ENCODE data around the gene AXIN1.
"Not testable (repeated sequence)": the region's sequence is repeated elsewhere in the genome, so short reads cannot be mapped to it uniquely, and the experiment has no call there.

AXIN1 gene

GRCh38 chr16:392450-393030 is 40.0 kb upstream of the AXIN1 start:
- Histone ChIP-seq H3K9ac (ENCODE audit: low read length) (no peak overlapping the region), H3K4me1 (ENCODE audit: control insufficient read depth, insufficient read depth, low read length) (peaks cover 8% of the 10 kb centered on the region), H3K36me3 (ENCODE audit: control insufficient read depth, insufficient read depth, low read length) (no peaks in the 10 kb centered on the region), H3K27me3 (ENCODE audit: control insufficient read depth, insufficient read depth, low read length) (no peaks in the 10 kb centered on the region), H3K9me3 (ENCODE audit: control insufficient read depth, low read length) (no peaks in the 10 kb centered on the region), H3K4me3 (ENCODE audit: low read length) (no peak overlapping the region)

DNA sequence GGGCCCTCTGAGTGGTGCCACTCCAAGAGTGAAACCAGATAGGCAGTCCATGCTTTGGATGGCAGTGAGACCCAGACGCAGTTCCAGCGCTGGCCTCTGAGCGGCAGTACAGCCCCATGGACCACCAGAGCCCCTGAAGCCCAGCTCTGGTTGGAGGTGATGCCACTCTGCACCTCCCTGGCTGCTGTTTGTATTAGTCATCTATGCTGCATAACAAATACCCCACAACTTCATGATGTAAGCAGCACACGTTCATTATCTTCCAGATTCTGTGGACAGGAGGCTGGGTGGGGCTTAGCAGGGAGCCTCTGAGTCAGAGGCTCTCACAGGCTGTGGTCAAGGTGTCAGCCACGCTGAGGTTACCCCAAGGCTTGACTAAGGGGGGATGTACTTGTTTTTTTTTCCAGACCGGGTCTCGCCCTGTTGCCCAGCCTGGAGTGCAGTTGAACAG is 39.4 kb upstream of the AXIN1 start:
- H3K36me3 ChIP-seq (ENCODE audit: control insufficient read depth, insufficient read depth, low read length): no peaks in the 10 kb centered on the region

DNA sequence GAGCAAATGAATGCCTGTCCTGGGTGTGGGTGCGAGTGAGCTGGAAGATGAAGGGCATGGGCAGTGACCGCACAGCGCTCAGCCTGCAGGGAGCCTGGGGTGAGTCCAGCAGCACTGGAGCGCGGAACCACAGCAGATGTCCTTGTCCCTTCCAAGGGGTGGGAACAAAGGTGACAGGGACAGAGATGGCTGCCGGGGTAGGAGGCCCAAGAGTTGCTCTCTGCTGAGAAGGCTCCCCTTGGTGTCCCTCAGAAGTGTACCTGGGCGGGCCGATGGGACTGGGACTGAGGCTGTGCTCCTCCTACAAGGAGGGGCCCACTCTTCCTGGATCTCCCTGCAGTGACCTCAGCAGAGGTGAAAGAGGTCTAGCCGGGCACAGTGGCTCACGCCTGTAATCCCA is 36.8 kb upstream of the AXIN1 start:
- Histone ChIP-seq H3K36me3 (ENCODE audit: control insufficient read depth, insufficient read depth, low read length) (no peaks in the 10 kb centered on the region), H3K27me3 (ENCODE audit: control insufficient read depth, insufficient read depth, low read length) (no peaks in the 10 kb centered on the region), H3K9ac (ENCODE audit: low read length) (no peak overlapping the region), H3K4me1 (ENCODE audit: control insufficient read depth, insufficient read depth, low read length) (peaks cover 8% of the 10 kb centered on the region), H3K4me3 (ENCODE audit: low read length) (no peak overlapping the region), H3K9me3 (ENCODE audit: control insufficient read depth, low read length) (no peaks in the 10 kb centered on the region)

More for the DNA sequence above, 39.4 kb upstream of the AXIN1 start:
- H3K4me3 ChIP-seq (ENCODE audit: low read length): no peak overlapping the region
- H3K27me3 ChIP-seq (ENCODE audit: control insufficient read depth, insufficient read depth, low read length): no peaks in the 10 kb centered on the region
- H3K4me1 ChIP-seq (ENCODE audit: control insufficient read depth, insufficient read depth, low read length): peaks cover 8% of the 10 kb centered on the region
- H3K9me3 ChIP-seq (ENCODE audit: control insufficient read depth, low read length): no peaks in the 10 kb centered on the region
- no peak overlapping the region for H3K9ac ChIP-seq (ENCODE audit: low read length)

DNA sequence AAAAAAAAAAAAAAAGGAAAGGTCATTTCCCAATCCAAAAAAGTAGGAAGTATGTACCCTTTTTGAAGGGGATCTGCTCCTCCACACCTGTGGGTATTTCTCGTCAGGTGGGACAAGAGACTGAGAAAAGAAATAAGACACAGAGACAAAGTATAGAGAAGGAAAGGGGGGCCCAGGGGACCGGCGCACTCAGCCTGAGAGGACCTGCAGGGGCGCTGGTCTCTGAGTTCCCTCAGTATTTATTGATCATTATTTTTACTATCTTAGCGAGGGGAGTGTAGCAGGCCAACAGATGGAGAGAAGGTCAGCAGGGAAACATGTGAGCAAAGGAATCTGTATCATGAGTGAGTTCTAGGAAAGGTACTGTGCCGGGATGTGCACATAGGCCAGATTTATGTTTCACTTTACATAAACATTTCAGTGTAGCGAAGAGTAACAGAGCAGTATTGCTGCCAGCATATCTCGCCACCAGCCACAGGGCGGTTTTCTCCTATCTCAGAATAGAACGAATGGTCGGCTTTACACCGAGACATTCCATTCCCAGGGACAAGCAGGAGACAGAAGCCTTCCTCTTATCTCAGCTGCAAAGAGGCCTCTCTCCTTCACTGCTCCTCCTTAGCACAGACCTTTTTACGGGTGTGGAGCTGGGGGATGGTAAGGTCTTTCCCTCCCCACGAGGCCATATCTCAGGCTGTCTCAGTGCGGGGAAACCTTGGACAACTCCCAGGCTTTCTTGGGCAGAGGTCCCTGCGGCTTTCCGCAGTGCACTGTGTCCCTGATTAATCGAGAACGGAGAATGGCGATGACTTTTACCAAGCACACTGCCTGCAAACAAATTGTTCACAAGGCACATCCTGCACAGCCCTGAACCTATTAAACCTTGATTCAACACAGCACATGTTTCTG is 35.5 kb upstream of the AXIN1 start:
- H3K9me3 ChIP-seq (ENCODE audit: control insufficient read depth, low read length); H3K36me3 ChIP-seq (ENCODE audit: control insufficient read depth, insufficient read depth, low read length); H3K4me3 ChIP-seq (ENCODE audit: low read length); H3K27me3 ChIP-seq (ENCODE audit: control insufficient read depth, insufficient read depth, low read length): not testable (repeated sequence)
- H3K4me1 ChIP-seq (ENCODE audit: control insufficient read depth, insufficient read depth, low read length): peaks cover 15% of the 10 kb centered on the region
- H3K9ac ChIP-seq (ENCODE audit: low read length): peak overlapping the region; percentile 51

DNA sequence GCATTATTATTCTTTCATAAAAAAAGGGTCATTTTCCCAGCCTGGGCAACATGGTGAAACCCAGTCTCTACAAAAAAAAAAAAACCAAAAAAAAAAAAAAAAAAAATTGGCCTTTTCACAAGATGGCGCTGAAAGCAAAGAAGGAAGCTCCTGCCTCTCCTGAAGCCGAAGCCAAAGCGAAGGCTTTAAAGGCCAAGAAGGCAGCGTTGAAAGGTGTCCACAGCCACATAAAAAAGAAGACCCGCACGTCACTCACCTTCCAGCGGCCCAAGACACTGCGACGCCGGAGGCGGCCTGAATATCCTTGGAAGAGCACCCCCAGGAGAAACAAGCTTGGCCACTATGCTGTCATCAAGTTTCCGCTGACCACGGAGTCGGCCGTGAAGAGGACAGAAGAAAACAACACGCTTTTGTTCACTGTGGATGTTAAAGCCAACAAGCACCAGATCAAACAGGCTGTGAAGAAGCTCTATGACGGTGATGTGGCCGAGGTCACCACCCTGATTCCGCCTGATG is 34.2 kb upstream of the AXIN1 start:
- H3K36me3 ChIP-seq (ENCODE audit: control insufficient read depth, insufficient read depth, low read length): no peaks in the 10 kb centered on the region
- peaks cover 15% of the 10 kb centered on the region for H3K4me1 ChIP-seq (ENCODE audit: control insufficient read depth, insufficient read depth, low read length)
- no peaks in the 10 kb centered on the region for H3K27me3 ChIP-seq (ENCODE audit: control insufficient read depth, insufficient read depth, low read length)
- no peak overlapping the region for H3K9ac ChIP-seq (ENCODE audit: low read length)
- H3K4me3 ChIP-seq (ENCODE audit: low read length): no peak overlapping the region
- no peaks in the 10 kb centered on the region for H3K9me3 ChIP-seq (ENCODE audit: control insufficient read depth, low read length)

DNA sequence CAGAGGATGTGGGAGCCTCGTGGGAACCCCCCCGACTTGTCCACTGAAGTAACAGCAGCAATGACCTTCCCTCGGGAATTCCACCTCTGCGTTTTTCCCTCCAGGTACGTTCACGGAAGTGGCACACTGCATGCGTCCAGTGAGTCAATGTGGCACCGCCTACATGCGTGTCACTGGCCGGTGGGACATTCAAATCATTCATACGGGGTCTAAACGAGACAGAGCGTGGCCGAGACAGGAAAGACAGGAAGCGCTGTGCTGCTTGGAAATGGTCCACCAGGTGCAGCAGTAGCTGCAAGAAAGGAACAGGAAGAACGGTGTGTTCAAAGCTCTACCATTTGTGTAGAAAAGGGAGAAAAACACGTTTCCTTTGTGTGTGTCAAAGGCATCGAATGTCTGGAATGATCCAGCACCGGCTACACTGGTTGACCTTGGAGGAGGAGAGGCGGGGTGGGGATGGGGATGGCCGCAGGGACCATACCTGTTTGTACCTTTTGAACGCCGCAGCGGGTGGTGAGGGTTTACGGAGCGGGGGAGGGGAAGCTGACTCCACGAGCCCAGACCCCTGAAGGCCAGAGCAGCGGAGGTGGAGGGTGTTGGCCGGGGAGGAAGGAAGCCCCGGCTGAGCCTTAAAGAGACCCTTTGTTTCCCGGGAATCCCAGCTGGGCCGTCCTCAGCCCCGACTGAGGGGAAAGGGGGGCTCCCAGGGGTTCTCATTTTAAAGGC is 31.0 kb upstream of the AXIN1 start:
- peak overlapping the region; percentile 68 for H3K9ac ChIP-seq (ENCODE audit: low read length)
- H3K4me1 ChIP-seq (ENCODE audit: control insufficient read depth, insufficient read depth, low read length): peaks cover 37% of the 10 kb centered on the region
- H3K4me3 ChIP-seq (ENCODE audit: low read length): no peak overlapping the region
- no peaks in the 10 kb centered on the region for H3K27me3 ChIP-seq (ENCODE audit: control insufficient read depth, insufficient read depth, low read length)
- H3K36me3 ChIP-seq (ENCODE audit: control insufficient read depth, insufficient read depth, low read length): no peaks in the 10 kb centered on the region
- H3K9me3 ChIP-seq (ENCODE audit: control insufficient read depth, low read length): no peaks in the 10 kb centered on the region

DNA sequence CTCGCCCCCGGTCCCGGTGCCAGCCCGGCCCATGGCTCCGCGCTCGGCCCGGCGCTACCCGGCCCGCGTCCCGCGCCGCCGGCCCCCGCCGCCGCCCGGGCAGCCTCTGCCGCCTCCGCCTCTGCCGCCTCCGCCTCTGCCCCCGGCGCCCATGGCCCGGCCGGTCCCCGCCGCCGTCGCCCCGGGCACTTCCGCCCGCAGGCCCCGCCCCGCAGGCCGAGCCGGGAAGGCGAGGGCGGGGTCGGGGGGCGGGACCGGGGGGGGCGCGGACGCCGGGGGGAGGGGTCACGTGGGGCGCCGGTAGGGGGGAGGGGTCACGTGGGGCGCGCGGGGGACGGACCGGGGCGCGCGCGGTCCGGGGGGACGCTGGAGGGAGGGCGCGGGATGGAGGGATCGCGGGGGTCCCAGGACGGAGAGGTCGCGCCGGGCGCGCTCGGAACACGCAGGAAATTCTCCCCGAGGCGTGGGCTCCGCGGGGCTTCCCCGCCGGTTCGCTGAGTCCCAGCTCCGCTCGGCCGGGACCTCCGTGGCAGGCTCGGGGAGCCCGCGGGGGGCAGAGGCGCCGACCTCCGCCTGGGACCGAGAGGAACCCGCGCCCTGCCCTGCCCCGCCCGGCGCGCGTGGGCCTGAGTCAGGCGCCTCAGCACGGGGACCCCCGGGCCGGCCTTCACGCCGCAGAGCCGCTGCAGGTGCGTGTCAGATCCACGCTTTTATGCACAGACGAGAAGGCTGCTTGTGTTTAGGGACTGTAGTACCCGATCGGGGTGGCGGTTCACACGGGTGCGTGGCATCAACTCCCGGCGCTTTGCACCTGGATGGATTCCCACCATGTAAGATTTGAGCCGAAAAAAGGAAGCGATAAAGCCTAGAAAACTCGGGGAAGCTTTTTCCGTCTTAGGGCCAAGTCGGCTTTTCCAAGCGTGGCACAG is 29.5 kb upstream of the AXIN1 start, which contains the start of gene PGAP6:
Gene PGAP6, minus strand, starts transcription at position 190 of the 929 bp plus-strand sequence. Its CDS starts 157 bp downstream, at position 33.
- Histone ChIP-seq H3K4me3 (ENCODE audit: low read length) (peak within 1 kb of the TSS; percentile 50), H3K9me3 (ENCODE audit: control insufficient read depth, low read length) (no peaks in the 10 kb centered on the region), H3K9ac (ENCODE audit: low read length) (peak within 1 kb of the TSS; percentile 80), H3K27me3 (ENCODE audit: control insufficient read depth, insufficient read depth, low read length) (no peaks in the 10 kb centered on the region), H3K36me3 (ENCODE audit: control insufficient read depth, insufficient read depth, low read length) (peaks cover 2% of the 10 kb centered on the region), H3K4me1 (ENCODE audit: control insufficient read depth, insufficient read depth, low read length) (peaks cover 29% of the 10 kb centered on the region)

- peak overlapping the region; percentile 80 for H3K9ac ChIP-seq (ENCODE audit: low read length)
- peaks cover 7% of the 10 kb centered on the region for H3K36me3 ChIP-seq (ENCODE audit: control insufficient read depth, insufficient read depth, low read length)
- H3K4me1 ChIP-seq (ENCODE audit: control insufficient read depth, insufficient read depth, low read length): peaks cover 29% of the 10 kb centered on the region
- H3K4me3 ChIP-seq (ENCODE audit: low read length): peak overlapping the region; percentile 50
- H3K9me3 ChIP-seq (ENCODE audit: control insufficient read depth, low read length): no peaks in the 10 kb centered on the region
- H3K27me3 ChIP-seq (ENCODE audit: control insufficient read depth, insufficient read depth, low read length): no peaks in the 10 kb centered on the region
Measured at GRCh38 chr16:381012-381788, 28.7 kb upstream of the AXIN1 start.

GRCh38 chr16:380762-381011 is 28.2 kb upstream of the AXIN1 start:
- H3K4me3 ChIP-seq (ENCODE audit: low read length): peak overlapping the region; percentile 50
- peaks cover 10% of the 10 kb centered on the region for H3K36me3 ChIP-seq (ENCODE audit: control insufficient read depth, insufficient read depth, low read length)
- no peaks in the 10 kb centered on the region for H3K9me3 ChIP-seq (ENCODE audit: control insufficient read depth, low read length)
- peaks cover 29% of the 10 kb centered on the region for H3K4me1 ChIP-seq (ENCODE audit: control insufficient read depth, insufficient read depth, low read length)
- no peaks in the 10 kb centered on the region for H3K27me3 ChIP-seq (ENCODE audit: control insufficient read depth, insufficient read depth, low read length)
- peak overlapping the region; percentile 80 for H3K9ac ChIP-seq (ENCODE audit: low read length)

DNA sequence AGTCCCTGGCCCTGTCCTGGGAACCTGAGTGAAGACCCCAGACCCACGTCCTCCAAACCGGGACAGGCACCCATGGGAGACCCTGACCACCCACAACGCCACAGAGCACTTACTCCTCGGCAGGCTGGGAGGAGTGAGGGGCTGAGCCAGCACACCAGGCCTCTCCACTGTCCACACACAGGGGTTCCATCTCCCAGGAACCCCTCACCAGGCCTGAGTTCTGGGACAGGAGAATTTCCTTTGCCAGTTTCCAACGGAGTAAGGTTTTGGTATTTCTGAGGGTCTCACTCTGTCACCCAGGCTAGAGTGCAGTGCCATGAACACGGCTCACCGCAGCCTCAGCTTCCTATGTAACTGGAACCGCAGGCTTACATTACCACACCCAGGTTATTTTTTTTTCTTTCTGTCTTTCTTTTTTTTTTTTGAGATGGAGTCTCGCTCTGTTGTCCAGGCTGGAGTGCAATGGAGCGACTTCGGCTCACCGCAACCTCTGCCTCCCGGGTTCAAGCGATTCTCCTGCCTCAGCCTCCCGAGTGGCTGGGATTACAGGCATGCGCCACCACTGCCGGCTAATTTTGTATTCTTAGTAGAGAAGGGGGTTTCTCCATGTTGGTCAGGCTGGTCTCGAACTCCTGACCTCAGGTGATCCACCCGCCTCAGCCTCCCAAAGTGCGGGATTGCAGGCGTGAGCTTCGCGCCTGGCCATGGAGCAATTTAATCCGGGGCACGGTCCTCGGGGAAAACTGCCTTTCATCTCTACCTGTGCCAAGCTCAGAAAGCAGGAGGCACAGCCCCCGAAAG is 27.6 kb upstream of the AXIN1 start:
- Histone ChIP-seq H3K4me1 (ENCODE audit: control insufficient read depth, insufficient read depth, low read length) (peaks cover 29% of the 10 kb centered on the region), H3K27me3 (ENCODE audit: control insufficient read depth, insufficient read depth, low read length) (no peaks in the 10 kb centered on the region), H3K9me3 (ENCODE audit: control insufficient read depth, low read length) (no peaks in the 10 kb centered on the region), H3K36me3 (ENCODE audit: control insufficient read depth, insufficient read depth, low read length) (peaks cover 10% of the 10 kb centered on the region), H3K4me3 (ENCODE audit: low read length) (no peak overlapping the region), H3K9ac (ENCODE audit: low read length) (peak overlapping the region; percentile 80)

All from mucosa of stomach (tissue), 1 donor.